ENCODE data around the gene ISY1. TPM values are rescaled to one million over a fixed set of nuclear protein-coding genes. Genes with fewer than 3 reads are reported as not detected.

The ISY1 gene
- total and polyA plus RNA-seq, 2 donors (not counting 1 experiment from before 2014, with no cell fraction given), result 26.4 to 49.6 TPM

DNA sequence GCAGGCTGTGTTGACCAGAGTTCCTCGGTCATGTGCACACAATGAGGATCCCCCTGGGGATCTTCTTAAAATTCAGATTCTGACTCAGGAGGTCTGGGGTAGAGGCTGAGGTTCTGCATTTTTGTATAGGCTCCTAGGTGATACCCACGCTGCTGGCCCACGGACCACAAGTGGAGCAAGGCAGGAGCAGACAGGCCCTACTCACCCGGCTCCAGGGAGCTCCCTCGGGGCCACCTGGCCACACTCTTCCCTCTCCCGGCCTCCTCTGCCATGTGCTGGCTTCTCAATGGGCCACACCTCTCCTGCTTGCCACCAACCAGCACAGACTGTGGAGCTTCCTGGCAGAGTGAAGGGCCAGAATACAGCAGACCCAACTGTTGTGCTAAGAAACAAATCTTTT lies 76.4 kb downstream of the ISY1 start:
- Histone ChIP-seq H3K9ac (ENCODE audit: low read length) (no peak overlapping the region), H3K27me3 (replicated peaks in 1 of 4; ENCODE audit: control extremely low read depth in 1 of 4, control insufficient read depth in 3 of 4, insufficient read depth in 4 of 4, low read length in 3 of 4) (no peaks in the 10 kb centered on the region), H4K20me1 (ENCODE audit: control insufficient read depth, insufficient read depth, low read length, poor library complexity, severe bottlenecking) (no peaks in the 10 kb centered on the region), H3K9me3 (ENCODE audit: control extremely low read depth in 1 of 3, control insufficient read depth in 2 of 3, insufficient read depth in 1 of 3, low read length in 2 of 3) (no peaks in the 10 kb centered on the region), H3K79me2 (ENCODE audit: control insufficient read depth, insufficient read depth, low read length) (no peaks in the 10 kb centered on the region), H2AFZ (ENCODE audit: insufficient read depth, low read depth, low read length, poor library complexity, severe bottlenecking) (no peak overlapping the region), H3K27ac (ENCODE audit: low read length in 2 of 2) (no peak overlapping the region), H3K4me1 (ENCODE audit: control insufficient read depth in 2 of 2, insufficient read depth in 2 of 2, low read length in 2 of 2) (no peaks in the 10 kb centered on the region), H3K36me3 (replicated peaks in 1 of 2; ENCODE audit: control extremely low read depth in 1 of 2, control insufficient read depth in 1 of 2, extremely low read depth in 1 of 2, insufficient read depth in 2 of 2, low read length in 1 of 2) (no peaks in the 10 kb centered on the region), H3K4me2 (replicated peaks; ENCODE audit: low read depth, low read length, poor library complexity, severe bottlenecking) (no peak overlapping the region), H3K4me3 (ENCODE audit: control extremely low read depth in 1 of 5, extremely low read depth in 1 of 5, insufficient read depth in 1 of 5, low read depth in 2 of 5, low read length in 4 of 5) (no peak overlapping the region)
- H3K4me1 Mint-ChIP-seq, result no peaks in the 10 kb centered on the region
- POLR2A ChIA-PET, result no interaction called here
- CTCF ChIA-PET, result no interaction called here
- H3K27ac Mint-ChIP-seq, result no peak overlapping the region
- H3K27me3 Mint-ChIP-seq, result no peaks in the 10 kb centered on the region
- DNase-seq (no peak), ATAC-seq (ENCODE audit: low read depth) (no peak)
- intact Hi-C loops (cut with micrococcal nuclease), result no loop called here
- H3K9me3 Mint-ChIP-seq (ENCODE audit: insufficient read depth), result no peaks in the 10 kb centered on the region
- 56% methylated on average over 6 of the region's 6 CpGs for WGBS (ENCODE audit: insufficient coverage)
- no peak for TF ChIP-seq EZH2 (IDR thresholded peaks at IDR 0.05; ENCODE audit: borderline replicate concordance, insufficient read depth, low read depth, low read length, poor library complexity, severe bottlenecking)
- TF ChIP-seq, protein P1, sequence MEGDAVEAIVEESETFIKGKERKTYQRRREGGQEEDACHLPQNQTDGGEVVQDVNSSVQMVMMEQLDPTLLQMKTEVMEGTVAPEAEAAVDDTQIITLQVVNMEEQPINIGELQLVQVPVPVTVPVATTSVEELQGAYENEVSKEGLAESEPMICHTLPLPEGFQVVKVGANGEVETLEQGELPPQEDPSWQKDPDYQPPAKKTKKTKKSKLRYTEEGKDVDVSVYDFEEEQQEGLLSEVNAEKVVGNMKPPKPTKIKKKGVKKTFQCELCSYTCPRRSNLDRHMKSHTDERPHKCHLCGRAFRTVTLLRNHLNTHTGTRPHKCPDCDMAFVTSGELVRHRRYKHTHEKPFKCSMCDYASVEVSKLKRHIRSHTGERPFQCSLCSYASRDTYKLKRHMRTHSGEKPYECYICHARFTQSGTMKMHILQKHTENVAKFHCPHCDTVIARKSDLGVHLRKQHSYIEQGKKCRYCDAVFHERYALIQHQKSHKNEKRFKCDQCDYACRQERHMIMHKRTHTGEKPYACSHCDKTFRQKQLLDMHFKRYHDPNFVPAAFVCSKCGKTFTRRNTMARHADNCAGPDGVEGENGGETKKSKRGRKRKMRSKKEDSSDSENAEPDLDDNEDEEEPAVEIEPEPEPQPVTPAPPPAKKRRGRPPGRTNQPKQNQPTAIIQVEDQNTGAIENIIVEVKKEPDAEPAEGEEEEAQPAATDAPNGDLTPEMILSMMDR (IDR thresholded peaks at IDR 0.05), result no peak
- H3K4me3 Mint-ChIP-seq, result no peak overlapping the region

DNA sequence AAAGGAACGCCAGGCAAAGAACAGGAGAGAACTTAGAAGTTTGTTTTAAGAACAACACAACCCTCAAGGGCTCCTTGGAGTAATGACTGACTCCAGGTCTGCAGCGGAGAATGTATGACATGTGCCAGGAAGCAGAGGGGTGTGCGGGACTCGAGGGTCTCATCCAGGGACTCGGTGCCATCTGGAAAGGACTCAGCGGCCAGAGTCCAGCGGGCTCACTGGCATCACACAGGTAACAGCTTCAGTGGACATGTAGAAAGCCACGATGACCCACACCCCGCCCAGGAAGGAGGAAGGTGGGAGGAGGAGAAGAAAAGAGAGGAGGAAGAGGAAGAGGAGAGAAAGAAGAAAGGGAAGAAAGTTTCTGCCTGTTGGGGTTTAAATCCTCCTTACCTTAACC lies 78.8 kb downstream of the ISY1 start:
- no peak for TF ChIP-seq EZH2 (IDR thresholded peaks at IDR 0.05; ENCODE audit: borderline replicate concordance, insufficient read depth, low read depth, low read length, poor library complexity, severe bottlenecking)
- TF ChIP-seq, protein P1 (IDR thresholded peaks at IDR 0.05), result no peak
- intact Hi-C loops (cut with micrococcal nuclease), result no loop called here
- Histone ChIP-seq H3K4me1 (ENCODE audit: control insufficient read depth in 2 of 2, insufficient read depth in 2 of 2, low read length in 2 of 2) (no peaks in the 10 kb centered on the region), H3K4me3 (ENCODE audit: control extremely low read depth in 1 of 5, extremely low read depth in 1 of 5, insufficient read depth in 1 of 5, low read depth in 2 of 5, low read length in 4 of 5) (no peak overlapping the region), H3K9ac (ENCODE audit: low read length) (no peak overlapping the region), H3K9me3 (ENCODE audit: control extremely low read depth in 1 of 3, control insufficient read depth in 2 of 3, insufficient read depth in 1 of 3, low read length in 2 of 3) (no peaks in the 10 kb centered on the region), H4K20me1 (ENCODE audit: control insufficient read depth, insufficient read depth, low read length, poor library complexity, severe bottlenecking) (no peaks in the 10 kb centered on the region), H3K27ac (ENCODE audit: low read length in 2 of 2) (no peak overlapping the region), H3K27me3 (replicated peaks in 1 of 4; ENCODE audit: control extremely low read depth in 1 of 4, control insufficient read depth in 3 of 4, insufficient read depth in 4 of 4, low read length in 3 of 4) (no peaks in the 10 kb centered on the region), H3K79me2 (ENCODE audit: control insufficient read depth, insufficient read depth, low read length) (no peaks in the 10 kb centered on the region), H3K4me2 (replicated peaks; ENCODE audit: low read depth, low read length, poor library complexity, severe bottlenecking) (no peak overlapping the region), H2AFZ (ENCODE audit: insufficient read depth, low read depth, low read length, poor library complexity, severe bottlenecking) (no peak overlapping the region), H3K36me3 (replicated peaks in 1 of 2; ENCODE audit: control extremely low read depth in 1 of 2, control insufficient read depth in 1 of 2, extremely low read depth in 1 of 2, insufficient read depth in 2 of 2, low read length in 1 of 2) (no peaks in the 10 kb centered on the region)
- no peak overlapping the region for H3K4me3 Mint-ChIP-seq
- ATAC-seq (ENCODE audit: low read depth) (no peak), DNase-seq (no peak)
- POLR2A ChIA-PET, result no interaction called here
- no peak overlapping the region for H3K27ac Mint-ChIP-seq
- H3K27me3 Mint-ChIP-seq, result no peaks in the 10 kb centered on the region
- H3K4me1 Mint-ChIP-seq, result no peaks in the 10 kb centered on the region
- CTCF ChIA-PET, result no interaction called here
- WGBS (ENCODE audit: insufficient coverage), result 90% methylated on average over 6 of the region's 9 CpGs
- H3K9me3 Mint-ChIP-seq (ENCODE audit: insufficient read depth), result no peaks in the 10 kb centered on the region

Data from B cell (primary cell).